OCI-LY1 (cell line): ENCODE data around the gene ZNF747.
"Not testable (repeated sequence)": the region's sequence is repeated elsewhere in the genome, so short reads cannot be mapped to it uniquely, and the experiment has no call there.

Experiments
- CTCF ChIP-seq: fragments of 200-600 bp; sonication (generic), shearing (Covaris generic); IDR thresholded peaks from 2 replicates; pipeline ENCODE4 v1.5.1; 2017; ENCODE audit warnings: mild to moderate bottlenecking, antibody characterized with exemption, low read length, moderate library complexity, mixed read lengths
- EZH2 ChIP-seq: fragments of 200-600 bp; sonication (generic), shearing (Covaris generic); IDR thresholded peaks from 2 replicates; pipeline ENCODE4 v1.8.0; 2017; ENCODE audit warnings: borderline replicate concordance, mixed run types, mild to moderate bottlenecking, antibody characterized with exemption, low read length, moderate library complexity, mixed read lengths

- not testable (repeated sequence) for TF ChIP-seq CTCF, EZH2
Observed at GRCh38 chr16:30540916-30541464, 6.3 kb upstream of the ZNF747 start.
